ENCODE data around the gene ALDH16A1. TPM values are rescaled to one million over a fixed set of nuclear protein-coding genes. Genes with fewer than 3 reads are reported as not detected.

ALDH16A1 gene
- total RNA-seq, 1 donor from 2014 or later = 14.7 TPM

GRCh38 chr19:49440439-49441209 lies 12.4 kb upstream of the ALDH16A1 start:
- Histone ChIP-seq H3F3A (ENCODE audit: low read depth) (peaks cover 46% of the 10 kb centered on the region), H3K36me3 (no peaks in the 10 kb centered on the region), H3K27ac (no peak overlapping the region), H3K9me3 (ENCODE audit: low read depth) (no peaks in the 10 kb centered on the region), H3K4me1 (peaks cover 8% of the 10 kb centered on the region), H3K27me3 (peaks cover 71% of the 10 kb centered on the region), H3K9ac (no peak overlapping the region), H4K20me1 (ENCODE audit: low read depth) (peaks cover 6% of the 10 kb centered on the region), H3K79me2 (ENCODE audit: low read depth) (no peaks in the 10 kb centered on the region), H3K4me2 (peak overlapping the region; percentile 77), H3K4me3 (peak overlapping the region; percentile 43), H2AFZ (replicated peaks) (no peak overlapping the region)
- Mint-ChIP-seq H3K4me3 (peak overlapping the region; percentile 80), H3K4me1 (peaks cover 22% of the 10 kb centered on the region), H3K27ac (no peak overlapping the region), H3K9me3 (no peaks in the 10 kb centered on the region), H3K27me3 (ENCODE audit: insufficient read depth, low read depth) (peaks cover 69% of the 10 kb centered on the region), H3K36me3 (no peaks in the 10 kb centered on the region)
- TF ChIP-seq EZH2 (IDR thresholded peaks at IDR 0.05) (peak; percentile 54), EZH2phosphoT487 (IDR thresholded peaks at IDR 0.05) (peak; percentile 34), CTCF (IDR thresholded peaks at IDR 0.05) (no peak)
- no peak for DNase-seq (ENCODE audit: low spot score)

GRCh38 chr19:49441210-49441959 lies 11.6 kb upstream of the ALDH16A1 start, which contains the start of gene SLC17A7:
Gene SLC17A7 (minus strand): TSS chr19:49441527. CDS start chr19:49441379, 148 bp downstream.
- DNase-seq (ENCODE audit: low spot score) = peak; percentile 86
- H3K4me1 Mint-ChIP-seq = peaks cover 18% of the 10 kb centered on the region
- Histone ChIP-seq H3K36me3 (no peaks in the 10 kb centered on the region), H4K20me1 (ENCODE audit: low read depth) (peaks cover 6% of the 10 kb centered on the region), H3K4me2 (peak within 1 kb of the TSS; percentile 77), H2AFZ (replicated peaks) (peak within 1 kb of the TSS; percentile 31), H3K4me3 (peak within 1 kb of the TSS; percentile 43), H3F3A (ENCODE audit: low read depth) (peaks cover 43% of the 10 kb centered on the region), H3K9ac (no peak within 1 kb of the TSS), H3K27me3 (peaks cover 63% of the 10 kb centered on the region), H3K9me3 (ENCODE audit: low read depth) (no peaks in the 10 kb centered on the region), H3K79me2 (ENCODE audit: low read depth) (no peaks in the 10 kb centered on the region), H3K27ac (no peak within 1 kb of the TSS), H3K4me1 (peaks cover 8% of the 10 kb centered on the region)
- peaks cover 62% of the 10 kb centered on the region for H3K27me3 Mint-ChIP-seq (ENCODE audit: insufficient read depth, low read depth)
- H3K9me3 Mint-ChIP-seq = no peaks in the 10 kb centered on the region
- H3K4me3 Mint-ChIP-seq = peak within 1 kb of the TSS; percentile 85
- H3K27ac Mint-ChIP-seq = no peak within 1 kb of the TSS
- TF ChIP-seq EZH2phosphoT487 (IDR thresholded peaks at IDR 0.05) (no peak), EZH2 (IDR thresholded peaks at IDR 0.05) (peak; percentile 5), CTCF (IDR thresholded peaks at IDR 0.05) (no peak)
- no peaks in the 10 kb centered on the region for H3K36me3 Mint-ChIP-seq

GRCh38 chr19:49441960-49442350 lies 11.1 kb upstream of the ALDH16A1 start:
- Histone ChIP-seq H3K36me3 (no peaks in the 10 kb centered on the region), H3K9me3 (ENCODE audit: low read depth) (no peaks in the 10 kb centered on the region), H3K4me1 (peaks cover 8% of the 10 kb centered on the region), H3K4me3 (peak overlapping the region; percentile 43), H3K27ac (no peak overlapping the region), H3K9ac (no peak overlapping the region), H3F3A (ENCODE audit: low read depth) (peaks cover 43% of the 10 kb centered on the region), H3K27me3 (peaks cover 57% of the 10 kb centered on the region), H3K4me2 (peak overlapping the region; percentile 77), H4K20me1 (ENCODE audit: low read depth) (peaks cover 6% of the 10 kb centered on the region), H2AFZ (replicated peaks) (peak overlapping the region; percentile 31), H3K79me2 (ENCODE audit: low read depth) (no peaks in the 10 kb centered on the region)
- H3K9me3 Mint-ChIP-seq = no peaks in the 10 kb centered on the region
- H3K27me3 Mint-ChIP-seq (ENCODE audit: insufficient read depth, low read depth) = peaks cover 58% of the 10 kb centered on the region
- DNase-seq (ENCODE audit: low spot score) = no peak
- peak; percentile 44 for TF ChIP-seq EZH2phosphoT487 (IDR thresholded peaks at IDR 0.05)
- peak; percentile 34 for TF ChIP-seq EZH2 (IDR thresholded peaks at IDR 0.05)
- TF ChIP-seq CTCF (IDR thresholded peaks at IDR 0.05) = no peak
- no peaks in the 10 kb centered on the region for H3K36me3 Mint-ChIP-seq
- H3K4me3 Mint-ChIP-seq = peak overlapping the region; percentile 85
- H3K27ac Mint-ChIP-seq = no peak overlapping the region
- H3K4me1 Mint-ChIP-seq = peaks cover 18% of the 10 kb centered on the region

All from neural progenitor cell (in vitro differentiated cells).